SU-DHL-6 (cell line): ENCODE data around the gene ZG16.

Experiments
- H2AFZ ChIP-seq: fragments of 200-600 bp; sonication (generic); 2 replicates; pipeline ENCODE4 v1.6.1; 2014; ENCODE audit warnings: low read depth, mild to moderate bottlenecking, moderate library complexity, mixed read lengths, antibody characterized with exemption, low read length; ENCODE audit not compliant: severe bottlenecking
- H3F3A ChIP-seq: fragments of 200-600 bp; shearing (Covaris generic); 2 replicates; pipeline ENCODE4 v1.6.0; 2016; ENCODE audit warnings: antibody characterized with exemption, mild to moderate bottlenecking; ENCODE audit not compliant: insufficient read depth
- H3K27ac ChIP-seq: fragments of 200-600 bp; sonication (generic); 2 replicates; pipeline ENCODE4 v1.5.1; 2016; ENCODE audit warnings: low read depth, mild to moderate bottlenecking, low read length, moderate library complexity, mixed read lengths
- H3K27me3 ChIP-seq: fragments of 200-600 bp; sonication (generic), shearing (Covaris generic); 2 replicates; pipeline ENCODE4 v1.6.0; 2014; ENCODE audit warnings: mild to moderate bottlenecking, low read length
- H3K36me3 ChIP-seq: fragments of 200-600 bp; sonication (generic); 2 replicates; pipeline ENCODE4 v1.6.1; 2014; ENCODE audit warnings: mild to moderate bottlenecking, low read length, mixed read lengths
- H3K4me2 ChIP-seq: fragments of 300-600, 200-600 bp; shearing (Covaris generic), sonication (generic); 2 replicates; pipeline ENCODE4 v1.6.0; 2014; ENCODE audit warnings: low read length, low read depth, mild to moderate bottlenecking; ENCODE audit not compliant: poor library complexity, severe bottlenecking
- H3K4me3 ChIP-seq: fragments of 200-600 bp; sonication (generic); 2 replicates; pipeline ENCODE4 v1.5.1; 2014; ENCODE audit warnings: antibody characterized with exemption, low read length, mild to moderate bottlenecking, mixed read lengths; ENCODE audit not compliant: insufficient read depth, poor library complexity, severe bottlenecking
- H3K79me2 ChIP-seq: fragments of 200-600 bp; sonication (generic); 2 replicates; pipeline ENCODE4 v1.6.1; 2014; ENCODE audit warnings: mild to moderate bottlenecking, low read length, moderate library complexity; ENCODE audit not compliant: insufficient read depth
- H3K9ac ChIP-seq: fragments of 200-600 bp; sonication (generic); 2 replicates; pipeline ENCODE4 v1.7.0; 2014; ENCODE audit warnings: mild to moderate bottlenecking, low read length
- H3K9me2 ChIP-seq: fragments of 200-600 bp; sonication (generic); replicated peaks from 2 replicates; pipeline ENCODE4 v1.6.1; 2014; ENCODE audit warnings: low read length; ENCODE audit not compliant: insufficient read depth
- H3K9me3 ChIP-seq: fragments of 200-600 bp; sonication (generic); 2 replicates; pipeline ENCODE4 v1.6.1; 2014; ENCODE audit warnings: low read length, mixed read lengths; ENCODE audit not compliant: insufficient read depth
- H4K20me1 ChIP-seq: fragments of 200-600 bp; sonication (generic); 2 replicates; pipeline ENCODE4 v1.6.1; 2014; ENCODE audit warnings: low read depth, mild to moderate bottlenecking, antibody characterized with exemption, low read length, moderate library complexity, mixed read lengths
- CTCF ChIP-seq: fragments of 200-600 bp; sonication (generic); IDR thresholded peaks from one replicate; pipeline ENCODE4 v1.5.1; 2017; ENCODE audit warnings: antibody characterized with exemption, mild to moderate bottlenecking, low read length, moderate library complexity; ENCODE audit not compliant: insufficient read depth, poor library complexity, severe bottlenecking
- EZH2phosphoT487 ChIP-seq: fragments of 200-600 bp; sonication (generic), shearing (Covaris generic); conservative IDR thresholded peaks from 2 replicates; pipeline ENCODE4 v1.6.1; 2018; ENCODE audit warnings: mild to moderate bottlenecking, antibody characterized with exemption, low read length, moderate library complexity, mixed read lengths

The ZG16 gene

GRCh38 chr16:29819506-29819905 lies 41.5 kb downstream of the ZG16 start:
- no peaks in the 10 kb centered on the region for H3K9me2 ChIP-seq
- no peaks in the 10 kb centered on the region for H3K27me3 ChIP-seq
- no peak overlapping the region for H3K27ac ChIP-seq
- H3K9me3 ChIP-seq = no peaks in the 10 kb centered on the region
- 0 out of 2 replicates have a peak, but pooled peaks cover 2% of the 10 kb centered on the region for H3K36me3 ChIP-seq
- H4K20me1 ChIP-seq = no peaks in the 10 kb centered on the region
- no peak overlapping the region for H2AFZ ChIP-seq
- peaks cover 21% of the 10 kb centered on the region for H3K79me2 ChIP-seq
- peak overlapping the region; percentile 55 for H3K4me2 ChIP-seq
- H3F3A ChIP-seq = peaks cover 5% of the 10 kb centered on the region
- TF ChIP-seq CTCF (no peak), EZH2phosphoT487 (no peak)
- peak overlapping the region; percentile 45 for H3K9ac ChIP-seq
- H3K4me3 ChIP-seq = no peak overlapping the region

- TF ChIP-seq EZH2phosphoT487 (no peak), CTCF (no peak)
- no peaks in the 10 kb centered on the region for H3K27me3 ChIP-seq
- no peaks in the 10 kb centered on the region for H3K9me2 ChIP-seq
- H3K4me3 ChIP-seq = peak within 1 kb of the TSS; percentile 48
- no peaks in the 10 kb centered on the region for H3K9me3 ChIP-seq
- no peak within 1 kb of the TSS for H2AFZ ChIP-seq
- H3K27ac ChIP-seq = no peak within 1 kb of the TSS
- H3K4me2 ChIP-seq = peak within 1 kb of the TSS; percentile 55
- no peaks in the 10 kb centered on the region for H4K20me1 ChIP-seq
- peaks cover 21% of the 10 kb centered on the region for H3K79me2 ChIP-seq
- H3K36me3 ChIP-seq = 0 out of 2 replicates have a peak, but pooled peaks cover 2% of the 10 kb centered on the region
- peaks cover 5% of the 10 kb centered on the region for H3F3A ChIP-seq
- H3K9ac ChIP-seq = peak within 1 kb of the TSS; percentile 45
These were observed 42.2 kb downstream of the ZG16 start, which contains the start of gene MVP for GRCh38 chr16:29820271-29820701. MVP (plus strand) TSS chr16:29820462; CDS start chr16:29830550, 10,088 bp downstream.

- no peak for TF ChIP-seq CTCF
- TF ChIP-seq EZH2phosphoT487 = no peak
- Histone ChIP-seq H3K9me2 (no peaks in the 10 kb centered on the region), H3K4me2 (peak overlapping the region; percentile 55), H3K9me3 (no peaks in the 10 kb centered on the region), H2AFZ (no peak overlapping the region), H4K20me1 (no peaks in the 10 kb centered on the region), H3K79me2 (peaks cover 21% of the 10 kb centered on the region), H3F3A (peaks cover 5% of the 10 kb centered on the region), H3K9ac (peak overlapping the region; percentile 45), H3K27me3 (no peaks in the 10 kb centered on the region), H3K4me3 (no peak overlapping the region), H3K27ac (no peak overlapping the region), H3K36me3 (0 out of 2 replicates have a peak, but pooled peaks cover 2% of the 10 kb centered on the region)
These were observed 42.9 kb downstream of the ZG16 start for GRCh38 chr16:29820730-29821642.
